RWPE1 (cell line): ENCODE results near the gene XPNPEP3.
A peak's percentile ranks its signal among the peaks of the same experiment; 100 is the strongest.

Source experiments
- CTCF ChIA-PET: fragments of 350-600 bp; sonication (Branson Sonifier 250); formaldehyde crosslinking; extraction: SDS; loops from one replicate; lab custom pipeline; 2021; lab: Yijun Ruan, JAX
- POLR2A ChIA-PET: fragments of 400-600 bp; formaldehyde crosslinking; extraction: SDS; loops from one replicate; lab custom pipeline; 2020; ENCODE audit warnings: antibody characterized with exemption; ENCODE audit not compliant: low non-redundant PET; lab: Yijun Ruan, JAX
- DNase-seq: peaks from one replicate; pipeline ENCODE4 v3.0.0; 2012; ENCODE audit warnings: low spot score
- H3K27ac ChIP-seq: fragments of 450-650 bp; 2 replicates; pipeline ENCODE4 v1.5.1; 2017
- CTCF ChIP-seq: fragments of 450-650 bp; conservative IDR thresholded peaks from 2 replicates; pipeline ENCODE4 v1.5.1; 2017; ENCODE audit warnings: low read depth, mild to moderate bottlenecking

XPNPEP3 gene

GRCh38 chr22:40856513-40857308 is at the start of gene XPNPEP3, which contains the start of gene ST13:
TSS of gene XPNPEP3 (plus strand) at chr22:40857148. CDS start at chr22:40857182, 34 bp downstream.
TSS of gene ST13 (minus strand) at chr22:40856639. CDS start at chr22:40856540, 99 bp downstream.
- ChIA-PET POLR2A (interaction anchor here (0.5 kb wide), 1 partner anchor 36 kb away, joined by 5 read pairs; no protein-coding TSS in a partner anchor), CTCF (interaction anchor here (0.7 kb wide), 2 partner anchors 9 to 15 kb away, joined by 3 read pairs; no protein-coding TSS in a partner anchor)
- peak; percentile 78 for DNase-seq
- TF ChIP-seq CTCF, result no peak
- H3K27ac ChIP-seq, result peak within 1 kb of the TSS; percentile 97

DNA sequence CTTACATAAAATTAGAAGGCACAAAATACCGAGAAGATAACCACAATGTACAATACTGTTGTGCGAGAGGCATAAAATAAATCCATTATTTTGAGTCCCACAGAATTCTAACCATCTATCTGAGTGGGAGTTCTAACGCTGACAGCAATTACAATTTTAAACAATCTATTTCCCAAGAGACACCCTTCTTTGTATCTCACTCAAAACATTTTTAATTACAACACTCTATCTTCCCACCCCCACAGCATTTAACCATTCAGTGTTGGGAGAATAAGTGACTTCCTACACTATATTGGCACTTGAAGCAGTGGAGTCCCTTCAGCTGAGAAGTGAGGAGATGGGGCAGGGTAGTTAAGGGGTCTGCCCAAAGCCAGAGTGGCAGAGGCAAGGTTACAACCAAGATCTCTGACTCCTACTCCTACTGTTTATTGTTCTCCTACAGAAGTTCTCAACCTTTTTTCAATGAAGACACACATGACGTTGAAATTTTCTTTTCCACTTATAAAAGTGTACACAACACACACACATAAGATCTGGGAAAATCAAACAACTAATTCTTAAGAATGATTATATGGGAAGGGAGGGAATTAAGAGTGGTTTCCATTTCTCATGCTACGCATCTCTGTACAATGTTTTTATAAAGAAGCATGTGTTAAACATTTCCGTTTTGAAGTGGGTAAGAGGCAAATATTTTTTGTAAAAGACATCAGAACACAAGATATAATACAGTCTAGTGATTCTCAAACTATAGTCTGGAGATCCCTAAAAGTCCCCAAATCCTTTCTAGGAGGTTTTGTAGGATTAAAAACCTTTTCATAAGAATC is 48.7 kb upstream of the XPNPEP3 start:
- no peak for TF ChIP-seq CTCF
- no peak for DNase-seq
- ChIA-PET CTCF (no interaction called here), POLR2A (no interaction called here)
- H3K27ac ChIP-seq, result no peak overlapping the region

- no peak for DNase-seq
- ChIA-PET POLR2A (no interaction called here), CTCF (no interaction called here)
- no peak overlapping the region for H3K27ac ChIP-seq
- no peak for TF ChIP-seq CTCF
Observed at GRCh38 chr22:40813912-40814315, 43.0 kb upstream of the XPNPEP3 start.

GRCh38 chr22:40817737-40818136 is 39.2 kb upstream of the XPNPEP3 start:
- TF ChIP-seq CTCF, result no peak
- CTCF ChIA-PET, result interaction anchor here (0.7 kb wide), 1 partner anchor 11 kb away, joined by 4 read pairs; no protein-coding TSS in a partner anchor
- DNase-seq, result no peak
- POLR2A ChIA-PET, result no interaction called here
- H3K27ac ChIP-seq, result no peak overlapping the region

DNA sequence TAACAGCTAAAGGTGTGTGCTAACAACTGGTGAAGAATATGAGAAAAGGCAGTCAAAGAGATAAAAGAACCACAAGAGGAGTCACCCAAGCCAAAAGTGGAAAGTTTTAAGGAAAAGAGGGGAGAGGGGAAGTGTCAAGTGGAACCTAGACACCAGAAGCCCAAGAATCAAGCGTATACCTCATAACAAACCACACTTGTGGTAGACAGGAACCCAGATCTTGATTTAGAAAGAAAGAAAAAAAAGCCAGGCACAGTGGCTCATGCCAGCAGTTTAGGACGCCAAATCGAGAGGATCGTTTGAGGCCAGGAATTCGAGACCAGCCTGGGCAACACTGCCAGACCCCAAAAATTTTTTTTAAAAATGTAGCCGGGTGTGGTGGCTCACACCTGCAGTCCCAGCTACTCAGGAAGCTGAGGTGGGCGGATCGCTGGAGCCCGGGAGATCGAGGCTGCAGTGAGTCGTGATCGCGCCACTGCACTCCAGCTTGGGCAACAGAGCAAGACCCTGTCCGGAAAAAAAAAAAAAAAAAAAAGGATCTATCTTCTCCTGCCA is 38.7 kb upstream of the XPNPEP3 start:
- TF ChIP-seq CTCF, result no peak
- DNase-seq, result no peak
- H3K27ac ChIP-seq, result peak overlapping the region; percentile 80
- POLR2A ChIA-PET, result no interaction called here
- CTCF ChIA-PET, result interaction anchor here (0.5 to 0.7 kb wide), 4 partner anchors 8 to 191 kb away, joined by 3 to 4 read pairs (median 4); no protein-coding TSS in a partner anchor
